ENCODE results near the gene LPP. TPM values are rescaled to one million over a fixed set of nuclear protein-coding genes. Genes with fewer than 3 reads are reported as not detected.

LPP gene
- total and polyA plus RNA-seq, 2 of the 4 experiments (the other 2 are of a cell fraction) = 16.0 to 130 TPM

GRCh38 chr3:188331166-188331565 is 177.2 kb downstream of the LPP start:
- Histone ChIP-seq H3K9me1 (ENCODE audit: insufficient read depth, low read length) (peaks cover 5% of the 10 kb centered on the region; the same call in 1 of the 2 replicates), H2BK20ac (ENCODE audit: low read depth, low read length) (no peak overlapping the region), H3K9me3 (ENCODE audit: control insufficient read depth, insufficient read depth, low read length) (no peaks in the 10 kb centered on the region), H3K27me3 (ENCODE audit: control insufficient read depth, insufficient read depth, low read length) (no peaks in the 10 kb centered on the region), H4K91ac (ENCODE audit: insufficient read depth, low read depth, low read length) (no peak overlapping the region), H3K56ac (ENCODE audit: extremely low read depth, insufficient read depth, low read length) (0 out of 2 replicates have a peak overlapping the region, but pooled peaks have one; percentile 24), H2BK15ac (ENCODE audit: low read depth, low read length) (no peak overlapping the region), H3K36me3 (ENCODE audit: control insufficient read depth, insufficient read depth, low read length) (no peaks in the 10 kb centered on the region; the same call in 1 of the 2 replicates), H3K79me1 (ENCODE audit: low read depth in 1 of 2, low read length in 2 of 2) (peaks cover 40 to 66% of the 10 kb centered on the region in 2 experiments), H3K14ac (replicated peaks; ENCODE audit: low read depth, low read length) (no peak overlapping the region), H3K4me3 (ENCODE audit: insufficient read depth, low read depth, low read length) (no peak overlapping the region), H3K4ac (ENCODE audit: low read depth, low read length) (no peak overlapping the region), H2BK120ac (ENCODE audit: low read depth, low read length) (no peak overlapping the region), H2AK9ac (replicated peaks; ENCODE audit: low read depth, low read length, poor library complexity) (no peak overlapping the region), H2AFZ (replicated peaks; ENCODE audit: low read length, poor library complexity) (no peak overlapping the region), H4K8ac (ENCODE audit: low read depth in 2 of 2, low read length in 2 of 2) (no peak overlapping the region), H3K4me2 (ENCODE audit: low read depth, low read length) (no peak overlapping the region), H2AK5ac (ENCODE audit: low read depth, low read length) (no peak overlapping the region), H4K20me1 (ENCODE audit: insufficient read depth, low read length) (peaks cover 42% of the 10 kb centered on the region), H3K9ac (ENCODE audit: low read depth, low read length) (no peak overlapping the region), H3K4me1 (ENCODE audit: control insufficient read depth, insufficient read depth, low read length) (peaks cover 3% of the 10 kb centered on the region), H3K27ac (ENCODE audit: insufficient read depth, low read length) (no peak overlapping the region), H3K18ac (ENCODE audit: low read depth, low read length) (no peak overlapping the region), H3K23ac (ENCODE audit: low read depth, low read length) (no peak overlapping the region), H2BK5ac (ENCODE audit: low read depth, low read length, poor library complexity, severe bottlenecking) (no peak overlapping the region), H4K5ac (ENCODE audit: low read depth, low read length) (no peak overlapping the region)
- in situ Hi-C loops (cut with MboI; ENCODE audit: low sequenced_read_pairs) (no loop called here), dilution Hi-C loops (cut with HindIII; ENCODE audit: low sequenced_read_pairs, unreplicated experiment) (no loop called here), intact Hi-C loops (cut with micrococcal nuclease) (loop anchor here (2.0 kb wide), 1 partner anchor 14 kb away; no protein-coding TSS in a partner anchor)
- WGBS, 2 experiments (ENCODE audit: extremely low coverage in 2 of 2, insufficient read length in 1 of 2) = no CpG with 5 or more reads among the region's 1 CpG
- POLR2A ChIA-PET (ENCODE audit: unreplicated experiment) = no interaction called here
- DNase-seq = no peak
- TF ChIP-seq SMC3 (IDR thresholded peaks at IDR 0.05; ENCODE audit: low read depth, low read length) (no peak), RAD21 (IDR thresholded peaks at IDR 0.05; ENCODE audit: low read length) (no peak), MAFK (IDR thresholded peaks at IDR 0.05; ENCODE audit: low read depth, low read length) (no peak), CTCF (conservative IDR thresholded peaks at IDR 0.05; ENCODE audit: low read depth, low read length) (no peak), USF2 (IDR thresholded peaks at IDR 0.05; ENCODE audit: low read depth, low read length) (no peak), RFX5 (IDR thresholded peaks at IDR 0.05; ENCODE audit: low read depth, low read length) (no peak), POLR2A (IDR thresholded peaks at IDR 0.05; ENCODE audit: low read depth, low read length) (no peak), BHLHE40 (IDR thresholded peaks at IDR 0.05; ENCODE audit: low read depth, low read length) (no peak), MAZ (IDR thresholded peaks at IDR 0.05; ENCODE audit: borderline replicate concordance, low read depth, low read length) (no peak), FOS (IDR thresholded peaks at IDR 0.05; ENCODE audit: low read depth, low read length) (no peak), ELK1 (IDR thresholded peaks at IDR 0.05; ENCODE audit: borderline replicate concordance, low read depth, low read length) (no peak), CEBPB (IDR thresholded peaks at IDR 0.05; ENCODE audit: low read depth, low read length) (no peak), NFE2L2 (IDR thresholded peaks at IDR 0.05; ENCODE audit: low read depth, low read length) (no peak), MXI1 (IDR thresholded peaks at IDR 0.05; ENCODE audit: borderline replicate concordance, low read depth, low read length) (no peak), RCOR1 (IDR thresholded peaks at IDR 0.05; ENCODE audit: insufficient replicate concordance, low read length) (no peak), CHD1 (IDR thresholded peaks at IDR 0.05; ENCODE audit: low read depth, low read length) (no peak)
- no TSS peak for BruUV-seq (replicated peaks)
- CTCF ChIA-PET = no interaction called here
- no peak for ATAC-seq (ENCODE audit: low read depth)
